ENCODE measurements around the gene CPA5. TPM values are rescaled to one million over a fixed set of nuclear protein-coding genes. Genes with fewer than 3 reads are reported as not detected.

The CPA5 gene
- total and polyA plus RNA-seq, 2 experiments from 2014 or later, result not detected

- no peak overlapping the region for H3K27ac ChIP-seq (ENCODE audit: low read depth)
- H3K4me2 ChIP-seq, result no peak overlapping the region
- no peak for ATAC-seq
- no peaks in the 10 kb centered on the region for H3F3A ChIP-seq (replicated peaks; ENCODE audit: low read depth)
- Mint-ChIP-seq H3K27ac (no peak overlapping the region), H3K9me3 (no peaks in the 10 kb centered on the region; the same call in 2 of the 3 replicates), H3K36me3 (ENCODE audit: low read depth) (no peaks in the 10 kb centered on the region), H3K4me3 (no peak overlapping the region), H3K4me1 (no peaks in the 10 kb centered on the region), H3K27me3 (ENCODE audit: insufficient read depth, low read depth, poor library complexity) (peaks cover 9% of the 10 kb centered on the region)
- no peaks in the 10 kb centered on the region for H3K27me3 ChIP-seq (ENCODE audit: insufficient read depth)
- no peak for TF ChIP-seq ZNF114 (CRISPR knock-in tag; IDR thresholded peaks at IDR 0.05)
- TF ChIP-seq EZH2phosphoT487 (IDR thresholded peaks at IDR 0.05; ENCODE audit: unreplicated experiment), result no peak
- TF ChIP-seq, protein P1, sequence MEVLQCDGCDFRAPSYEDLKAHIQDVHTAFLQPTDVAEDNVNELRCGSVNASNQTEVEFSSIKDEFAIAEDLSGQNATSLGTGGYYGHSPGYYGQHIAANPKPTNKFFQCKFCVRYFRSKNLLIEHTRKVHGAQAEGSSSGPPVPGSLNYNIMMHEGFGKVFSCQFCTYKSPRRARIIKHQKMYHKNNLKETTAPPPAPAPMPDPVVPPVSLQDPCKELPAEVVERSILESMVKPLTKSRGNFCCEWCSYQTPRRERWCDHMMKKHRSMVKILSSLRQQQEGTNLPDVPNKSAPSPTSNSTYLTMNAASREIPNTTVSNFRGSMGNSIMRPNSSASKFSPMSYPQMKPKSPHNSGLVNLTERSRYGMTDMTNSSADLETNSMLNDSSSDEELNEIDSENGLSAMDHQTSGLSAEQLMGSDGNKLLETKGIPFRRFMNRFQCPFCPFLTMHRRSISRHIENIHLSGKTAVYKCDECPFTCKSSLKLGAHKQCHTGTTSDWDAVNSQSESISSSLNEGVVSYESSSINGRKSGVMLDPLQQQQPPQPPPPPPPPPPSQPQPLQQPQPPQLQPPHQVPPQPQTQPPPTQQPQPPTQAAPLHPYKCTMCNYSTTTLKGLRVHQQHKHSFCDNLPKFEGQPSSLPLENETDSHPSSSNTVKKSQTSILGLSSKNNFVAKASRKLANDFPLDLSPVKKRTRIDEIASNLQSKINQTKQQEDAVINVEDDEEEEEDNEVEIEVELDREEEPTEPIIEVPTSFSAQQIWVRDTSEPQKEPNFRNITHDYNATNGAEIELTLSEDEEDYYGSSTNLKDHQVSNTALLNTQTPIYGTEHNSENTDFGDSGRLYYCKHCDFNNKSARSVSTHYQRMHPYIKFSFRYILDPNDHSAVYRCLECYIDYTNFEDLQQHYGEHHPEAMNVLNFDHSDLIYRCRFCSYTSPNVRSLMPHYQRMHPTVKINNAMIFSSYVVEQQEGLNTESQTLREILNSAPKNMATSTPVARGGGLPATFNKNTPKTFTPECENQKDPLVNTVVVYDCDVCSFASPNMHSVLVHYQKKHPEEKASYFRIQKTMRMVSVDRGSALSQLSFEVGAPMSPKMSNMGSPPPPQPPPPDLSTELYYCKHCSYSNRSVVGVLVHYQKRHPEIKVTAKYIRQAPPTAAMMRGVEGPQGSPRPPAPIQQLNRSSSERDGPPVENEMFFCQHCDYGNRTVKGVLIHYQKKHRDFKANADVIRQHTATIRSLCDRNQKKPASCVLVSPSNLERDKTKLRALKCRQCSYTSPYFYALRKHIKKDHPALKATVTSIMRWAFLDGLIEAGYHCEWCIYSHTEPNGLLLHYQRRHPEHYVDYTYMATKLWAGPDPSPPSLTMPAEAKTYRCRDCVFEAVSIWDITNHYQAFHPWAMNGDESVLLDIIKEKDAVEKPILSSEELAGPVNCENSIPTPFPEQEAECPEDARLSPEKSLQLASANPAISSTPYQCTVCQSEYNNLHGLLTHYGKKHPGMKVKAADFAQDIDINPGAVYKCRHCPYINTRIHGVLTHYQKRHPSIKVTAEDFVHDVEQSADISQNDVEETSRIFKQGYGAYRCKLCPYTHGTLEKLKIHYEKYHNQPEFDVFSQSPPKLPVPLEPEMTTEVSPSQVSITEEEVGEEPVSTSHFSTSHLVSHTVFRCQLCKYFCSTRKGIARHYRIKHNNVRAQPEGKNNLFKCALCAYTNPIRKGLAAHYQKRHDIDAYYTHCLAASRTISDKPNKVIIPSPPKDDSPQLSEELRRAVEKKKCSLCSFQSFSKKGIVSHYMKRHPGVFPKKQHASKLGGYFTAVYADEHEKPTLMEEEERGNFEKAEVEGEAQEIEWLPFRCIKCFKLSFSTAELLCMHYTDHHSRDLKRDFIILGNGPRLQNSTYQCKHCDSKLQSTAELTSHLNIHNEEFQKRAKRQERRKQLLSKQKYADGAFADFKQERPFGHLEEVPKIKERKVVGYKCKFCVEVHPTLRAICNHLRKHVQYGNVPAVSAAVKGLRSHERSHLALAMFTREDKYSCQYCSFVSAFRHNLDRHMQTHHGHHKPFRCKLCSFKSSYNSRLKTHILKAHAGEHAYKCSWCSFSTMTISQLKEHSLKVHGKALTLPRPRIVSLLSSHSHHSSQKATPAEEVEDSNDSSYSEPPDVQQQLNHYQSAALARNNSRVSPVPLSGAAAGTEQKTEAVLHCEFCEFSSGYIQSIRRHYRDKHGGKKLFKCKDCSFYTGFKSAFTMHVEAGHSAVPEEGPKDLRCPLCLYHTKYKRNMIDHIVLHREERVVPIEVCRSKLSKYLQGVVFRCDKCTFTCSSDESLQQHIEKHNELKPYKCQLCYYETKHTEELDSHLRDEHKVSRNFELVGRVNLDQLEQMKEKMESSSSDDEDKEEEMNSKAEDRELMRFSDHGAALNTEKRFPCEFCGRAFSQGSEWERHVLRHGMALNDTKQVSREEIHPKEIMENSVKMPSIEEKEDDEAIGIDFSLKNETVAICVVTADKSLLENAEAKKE (CRISPR knock-in tag; IDR thresholded peaks at IDR 0.05), result no peak
- no peak for TF ChIP-seq EZH2 (IDR thresholded peaks at IDR 0.05; ENCODE audit: low read depth, unreplicated experiment)
- TF ChIP-seq, protein P2, sequence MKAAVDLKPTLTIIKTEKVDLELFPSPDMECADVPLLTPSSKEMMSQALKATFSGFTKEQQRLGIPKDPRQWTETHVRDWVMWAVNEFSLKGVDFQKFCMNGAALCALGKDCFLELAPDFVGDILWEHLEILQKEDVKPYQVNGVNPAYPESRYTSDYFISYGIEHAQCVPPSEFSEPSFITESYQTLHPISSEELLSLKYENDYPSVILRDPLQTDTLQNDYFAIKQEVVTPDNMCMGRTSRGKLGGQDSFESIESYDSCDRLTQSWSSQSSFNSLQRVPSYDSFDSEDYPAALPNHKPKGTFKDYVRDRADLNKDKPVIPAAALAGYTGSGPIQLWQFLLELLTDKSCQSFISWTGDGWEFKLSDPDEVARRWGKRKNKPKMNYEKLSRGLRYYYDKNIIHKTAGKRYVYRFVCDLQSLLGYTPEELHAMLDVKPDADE (IDR thresholded peaks at IDR 0.05), result no peak
- no peak for TF ChIP-seq REST (IDR thresholded peaks at IDR 0.05; ENCODE audit: unreplicated experiment)
- TF ChIP-seq STAT1 (IDR thresholded peaks at IDR 0.05; ENCODE audit: unreplicated experiment), result no peak
- no peak for TF ChIP-seq JUNB (IDR thresholded peaks at IDR 0.05; ENCODE audit: unreplicated experiment)
- no peak for TF ChIP-seq NANOG (IDR thresholded peaks at IDR 0.05; ENCODE audit: borderline replicate concordance)
- TF ChIP-seq CTCF (conservative IDR thresholded peaks at IDR 0.05; ENCODE audit: low read depth in 2 of 2), result no peak
- no peak for TF ChIP-seq CREB1 (CRISPR knock-in tag; IDR thresholded peaks at IDR 0.05; ENCODE audit: low read depth)
- TF ChIP-seq ZNF331 (CRISPR knock-in tag; IDR thresholded peaks at IDR 0.05; ENCODE audit: low read depth), result no peak
- no peak for TF ChIP-seq POLR2AphosphoS5 (IDR thresholded peaks at IDR 0.05; ENCODE audit: low read depth)
- peak overlapping the region; percentile 14; the same call in 1 of the 2 replicates for H2AFZ ChIP-seq
- H3K79me2 ChIP-seq (replicated peaks; ENCODE audit: insufficient read depth), result no peaks in the 10 kb centered on the region
- H3K36me3 ChIP-seq (ENCODE audit: insufficient read depth), result no peaks in the 10 kb centered on the region
- H3K4me3 ChIP-seq, result no peak overlapping the region
- no peaks in the 10 kb centered on the region for H3K9me2 ChIP-seq (ENCODE audit: insufficient read depth)
- no peaks in the 10 kb centered on the region for H3K4me1 ChIP-seq (ENCODE audit: insufficient read depth)
- no peaks in the 10 kb centered on the region for H4K20me1 ChIP-seq (replicated peaks; ENCODE audit: insufficient read depth)
- DNase-seq (ENCODE audit: low spot score), result no peak
Observed at GRCh38 chr7:130304878-130305277, 39.7 kb upstream of the CPA5 start.

Data from GM23338 (cell line).